K562 (cell line): ENCODE measurements around the gene AJUBA. TPM values are rescaled to one million over a fixed set of nuclear protein-coding genes. Genes with fewer than 3 reads are reported as not detected.

Source experiments
- ATAC-seq: fragments of 200-7000 bp; cut with Tn5 transposase; 3 replicates; pipeline ENCODE4 v1.9.1; 2020; ENCODE audit warnings: moderate library complexity
- BruUV-seq: library from RNA; stranded (reverse); fragments of 400-500 nt; replicated peaks from 2 replicates; lab custom pipeline; 2021; lab: Mats Ljungman, UMichigan
- CTCF ChIA-PET: fragments of 300-600 bp; formaldehyde crosslinking; extraction: SDS; loops from one replicate; lab custom pipeline; 2021; ENCODE audit warnings: low intra/inter-chr PET ratio; lab: Yijun Ruan, JAX
- POLR2A ChIA-PET: fragments of 300-600, 350-650 bp; sonication (Branson Sonifier 250); formaldehyde crosslinking; extraction: SDS; loops from one replicate; lab custom pipeline; 2021; ENCODE audit warnings: antibody characterized with exemption, inconsistent platforms; lab: Yijun Ruan, JAX
- DNase-seq, 4 experiments: peaks; one replicate each; pipeline versions ENCODE4 v3.0.0 to v3.0.0-alpha.2; 2011 to 2018; ENCODE audit warnings: low spot score in 3 of 4, mixed read lengths in 3 of 4; ENCODE audit errors: extremely low read depth in 1 of 4
- FAIRE-seq: peaks from 2 replicates; lab custom pipeline; 2011; peaks lifted over from hg19 to GRCh38; lab: Jason Lieb, UNC
- H2AFZ ChIP-seq: 2 replicates; pipeline ENCODE4 v1.6.0; 2011; ENCODE audit warnings: low read depth, low read length, control low read depth, inconsistent platforms
- H3K27ac ChIP-seq: fragments of 200-600 bp; 3 replicates; pipeline ENCODE4 v1.8.0; 2011; ENCODE audit warnings: low read depth, mild to moderate bottlenecking, control low read depth, inconsistent platforms, low read length, moderate library complexity, mixed read lengths; ENCODE audit errors: extremely low read depth
- H3K27me3 ChIP-seq, 2 experiments: fragments of 300-600 bp in 1 of 2; 2 replicates in 1 of 2; 3 replicates in 1 of 2; pipeline versions ENCODE4 v1.6.0 to v1.8.0; 2011; ENCODE audit warnings: inconsistent platforms in 2 of 2, low read length in 2 of 2, mild to moderate bottlenecking in 1 of 2, mixed read lengths in 1 of 2, moderate library complexity in 1 of 2; ENCODE audit not compliant: control insufficient read depth in 2 of 2, insufficient read depth in 2 of 2
- H3K36me3 ChIP-seq: fragments of 300-600 bp; 3 replicates; pipeline ENCODE4 v1.8.0; 2011; ENCODE audit warnings: mild to moderate bottlenecking, low read length, inconsistent platforms; ENCODE audit not compliant: control insufficient read depth, insufficient read depth
- H3K4me1 ChIP-seq, 2 experiments: fragments of 200-600 bp in 1 of 2; replicated peaks in 1 of 2; 2 replicates in 1 of 2; 3 replicates in 1 of 2; pipeline versions ENCODE4 v1.5.1 to v1.8.0; 2011; ENCODE audit warnings: inconsistent platforms in 2 of 2, low read length in 2 of 2, mild to moderate bottlenecking in 1 of 2, mixed read lengths in 1 of 2, moderate library complexity in 1 of 2; ENCODE audit not compliant: control insufficient read depth in 2 of 2, insufficient read depth in 2 of 2
- H3K4me2 ChIP-seq: 2 replicates; pipeline ENCODE4 v1.6.1; 2011; ENCODE audit warnings: low read length, control low read depth, inconsistent platforms, mixed read lengths; ENCODE audit not compliant: insufficient read depth
- H3K4me3 ChIP-seq: fragments of 200-600 bp; sonication (generic), shearing (Covaris generic); 2 replicates; pipeline ENCODE4 v1.5.1; 2016; ENCODE audit warnings: control low read depth, inconsistent platforms
- H3K79me2 ChIP-seq: fragments of 200-600 bp; 3 replicates; pipeline ENCODE4 v1.8.0; 2011; ENCODE audit warnings: low read length, inconsistent platforms; ENCODE audit not compliant: control insufficient read depth, insufficient read depth
- H3K9ac ChIP-seq, 2 experiments: 2 replicates each; pipeline versions ENCODE4 v1.6.0 to v1.6.1; 2011; ENCODE audit warnings: low read depth in 2 of 2, low read length in 2 of 2, control low read depth in 1 of 2, inconsistent platforms in 1 of 2, mild to moderate bottlenecking in 1 of 2, mixed read lengths in 1 of 2; ENCODE audit not compliant: insufficient read depth in 1 of 2
- H3K9me1 ChIP-seq: one replicate; pipeline ENCODE4 v1.6.0; 2011; ENCODE audit warnings: inconsistent platforms, mild to moderate bottlenecking, low read length, moderate library complexity; ENCODE audit not compliant: control insufficient read depth, insufficient read depth
- H3K9me3 ChIP-seq: replicated peaks from 2 replicates; pipeline ENCODE4 v1.5.1; 2011; ENCODE audit warnings: low read depth, low read length, inconsistent platforms; ENCODE audit not compliant: control insufficient read depth, insufficient read depth
- H4K20me1 ChIP-seq: replicated peaks from 2 replicates; pipeline ENCODE4 v1.6.1; 2011; ENCODE audit warnings: low read length, inconsistent platforms, mixed read lengths; ENCODE audit not compliant: control insufficient read depth, insufficient read depth
- CEBPZ ChIP-seq: fragments of 150-350 bp; IDR thresholded peaks from 2 replicates; pipeline ENCODE4 v1.6.1; 2014; ENCODE audit warnings: low read depth, mild to moderate bottlenecking, low read length, borderline replicate concordance
- GABPA ChIP-seq: fragments of 200-800 bp; sonication (Bioruptor generic); conservative IDR thresholded peaks from 2 replicates; pipeline ENCODE4 v1.6.1; 2016; ENCODE audit warnings: low read depth, missing genetic modification characterization, missing compliant biosample characterization
- MTF1 ChIP-seq: fragments of 250-450 bp; sonication (Bioruptor Pico); IDR thresholded peaks from 2 replicates; pipeline ENCODE4 v1.9.0; 2021; ENCODE audit warnings: moderate library complexity, mild to moderate bottlenecking, inconsistent platforms, borderline replicate concordance
- TRIM25 ChIP-seq: fragments of 450-650 bp; IDR thresholded peaks from 2 replicates; pipeline ENCODE4 v1.7.0; 2016; ENCODE audit warnings: borderline replicate concordance
- ZNF263 ChIP-seq: sonication (generic); formaldehyde crosslinking; IDR thresholded peaks from 2 replicates; pipeline ENCODE4 v1.8.0; 2022; ENCODE audit warnings: mild to moderate bottlenecking, missing genetic modification reagents, borderline replicate concordance
- WGBS: fragments of 100-300 bp; shearing (Covaris generic); methylation state at CpG from one replicate; pipeline ENCODE4 v1.1.6; 2016; ENCODE audit warnings: low coverage, mixed read lengths; ENCODE audit not compliant: insufficient coverage; ENCODE audit errors: missing lambda C conversion rate; 5-methylcytosine and 5-hydroxymethylcytosine counted together
- in situ Hi-C: fragments of 300-500 bp; cut with MboI; formaldehyde crosslinking; loops from 4 replicates; pipeline ENCODE4 v1.15.0; 2018; ENCODE audit warnings: inconsistent platforms, mixed read lengths
- intact Hi-C: fragments of 100-400 bp; cut with micrococcal nuclease; formaldehyde crosslinking; loops from 2 replicates; pipeline ENCODE4 v1.14.2; 2022
- polyA plus RNA-seq, 8 experiments: library from polyadenylated mRNA; depleted of rRNA in 4 of 8; stranded (reverse) in 5 of 8; unstranded in 3 of 8; fragments of >200 nt; fragmentation: Nextera tagmentation in 2 of 8; fragmentation: Illumina TruSeq in 1 of 8; extraction: Ambion mirVana in 2 of 8; extraction: Trizol in 1 of 8; gene quantifications; 2 replicates each; pipeline versions ENCODE4 v1.2.1 to v1.2.3, GENCODE V29; 2011 to 2014; ENCODE audit warnings: inconsistent platforms in 1 of 8, missing spikeins in 1 of 8
- total RNA-seq, 7 experiments: library from RNA; depleted of rRNA in 6 of 7; stranded (reverse); fragments of >200 nt in 6 of 7; fragmentation: Illumina TruSeq in 2 of 7; extraction: Trizol in 2 of 7; gene quantifications; 2 replicates each; pipeline versions ENCODE4 v1.2.1 to v1.2.3, GENCODE V29; 2011 to 2021; ENCODE audit warnings: low replicate concordance in 1 of 7

AJUBA gene
- total and polyA plus RNA-seq, 9 of the 15 experiments (the other 6 are each of a cell fraction or from before 2014, with no cell fraction given) = 0.73 to 4.7 (median 2.8) TPM

GRCh38 chr14:23023022-23023794, 40.9 kb upstream of the AJUBA start:
- intact Hi-C loops (no loop called here), in situ Hi-C loops (no loop called here)
- Histone ChIP-seq H2AFZ (no peak overlapping the region), H4K20me1 (peaks cover 10% of the 10 kb centered on the region; the same call in 1 of the 2 replicates), H3K27me3 (no peaks in the 10 kb centered on the region), H3K9me3 (no peaks in the 10 kb centered on the region), H3K9ac (no peak overlapping the region), H3K4me3 (no peak overlapping the region), H3K9me1 (no peaks in the 10 kb centered on the region), H3K4me1 (peaks cover 17 to 41% of the 10 kb centered on the region in 2 experiments; a peak in 4 of 5 replicates), H3K4me2 (no peak overlapping the region), H3K79me2 (no peaks in the 10 kb centered on the region; the same call in 2 of the 3 replicates), H3K36me3 (peaks cover 30% of the 10 kb centered on the region), H3K27ac (no peak overlapping the region)
- CTCF ChIA-PET = no interaction called here
- 51% methylated on average over 8 of the region's 8 CpGs for WGBS
- TF ChIP-seq GABPA (tag) (no peak), ZNF263 (CRISPR knock-in tag) (0 out of 2 replicates have a peak, but pooled peaks have one; percentile 21)
- no peak for FAIRE-seq
- no peak for DNase-seq
- no peak for ATAC-seq
- POLR2A ChIA-PET = interaction anchor here (0.6 to 6.6 kb wide), 10 partner anchors 8 to 1292 kb away, joined by 3 to 65 read pairs (median 4); no protein-coding TSS in a partner anchor
- BruUV-seq = no TSS peak

GRCh38 chr14:23021889-23022442, 39.6 kb upstream of the AJUBA start:
- in situ Hi-C loops = no loop called here
- Histone ChIP-seq H3K4me2 (no peak overlapping the region), H3K27me3 (no peaks in the 10 kb centered on the region), H4K20me1 (peaks cover 10% of the 10 kb centered on the region; the same call in 1 of the 2 replicates), H3K36me3 (peaks cover 23% of the 10 kb centered on the region; the same call in 2 of the 3 replicates), H3K9ac (no peak overlapping the region), H3K79me2 (no peaks in the 10 kb centered on the region; the same call in 2 of the 3 replicates), H3K9me3 (no peaks in the 10 kb centered on the region), H2AFZ (peak overlapping the region; percentile 42), H3K9me1 (no peaks in the 10 kb centered on the region), H3K4me1 (peaks cover 17 to 41% of the 10 kb centered on the region in 2 experiments; a peak in 4 of 5 replicates), H3K27ac (no peak overlapping the region; the same call in 2 of the 3 replicates), H3K4me3 (no peak overlapping the region)
- ATAC-seq (no peak), DNase-seq (no peak), FAIRE-seq (no peak)
- ChIA-PET CTCF (no interaction called here), POLR2A (interaction anchor here (0.6 to 6.6 kb wide), 6 partner anchors 9 to 1111 kb away, joined by 3 to 65 read pairs (median 8); partner anchors contain the start of gene PSMB5)
- BruUV-seq = no TSS peak
- intact Hi-C loops = no loop called here
- 43% methylated on average over 7 of the region's 7 CpGs for WGBS
- no peak for TF ChIP-seq TRIM25
- no peak for TF ChIP-seq CEBPZ
- no peak for TF ChIP-seq MTF1 (CRISPR knock-in tag)
